ENCODE results near the gene MPZL3. TPM values are rescaled to one million over a fixed set of nuclear protein-coding genes. Genes with fewer than 3 reads are reported as not detected.

MPZL3 gene
- polyA plus RNA-seq, 2 of the 4 experiments (the other 2 are of a cell fraction), result 0.34 to 1.0 TPM

- DNase-seq (ENCODE audit: low read depth in 1 of 2, low spot score in 1 of 2) (no peak), FAIRE-seq (no peak), ATAC-seq (no peak)
- Histone ChIP-seq H3K27ac (no peak overlapping the region), H3K4me3 (no peak overlapping the region), H3K9me3 (no peaks in the 10 kb centered on the region), H3K4me2 (no peak overlapping the region), H3K4me1 (no peaks in the 10 kb centered on the region)
- ChIA-PET POLR2A (no interaction called here), CTCF (no interaction called here)
- WGBS (ENCODE audit: missing lambda C conversion rate), result 57% methylated on average over 5 of the region's 5 CpGs
- no peak for TF ChIP-seq HES2 (IDR thresholded peaks at IDR 0.05)
- no peak for TF ChIP-seq POLR2AphosphoS2 (conservative IDR thresholded peaks at IDR 0.05; ENCODE audit: low read length)
- TF ChIP-seq KDM1A (IDR thresholded peaks at IDR 0.05; ENCODE audit: low read depth), result no peak
- TF ChIP-seq ZSCAN20 (CRISPR knock-in tag; IDR thresholded peaks at IDR 0.05), result no peak
- no peak for TF ChIP-seq EHF (CRISPR knock-in tag; IDR thresholded peaks at IDR 0.05)
- no peak for TF ChIP-seq USF2 (IDR thresholded peaks at IDR 0.05)
- TF ChIP-seq RCOR1 (IDR thresholded peaks at IDR 0.05; ENCODE audit: low read depth, low read length), result no peak
- no peak for TF ChIP-seq CBX2 (IDR thresholded peaks at IDR 0.05; ENCODE audit: borderline replicate concordance, low read depth)
- no peak for TF ChIP-seq EHMT2 (IDR thresholded peaks at IDR 0.05; ENCODE audit: low read depth)
- no peak for TF ChIP-seq HOXB13 (CRISPR knock-in tag; IDR thresholded peaks at IDR 0.05; ENCODE audit: low read depth)
- no peak for TF ChIP-seq GATA3 (IDR thresholded peaks at IDR 0.05; ENCODE audit: borderline replicate concordance)
- TF ChIP-seq FOSL2 (IDR thresholded peaks at IDR 0.05), result no peak
- no peak for TF ChIP-seq FOSL2 (CRISPR knock-in tag; IDR thresholded peaks at IDR 0.05)
- no peak for TF ChIP-seq PBX3 (IDR thresholded peaks at IDR 0.05)
- TF ChIP-seq, protein P1, sequence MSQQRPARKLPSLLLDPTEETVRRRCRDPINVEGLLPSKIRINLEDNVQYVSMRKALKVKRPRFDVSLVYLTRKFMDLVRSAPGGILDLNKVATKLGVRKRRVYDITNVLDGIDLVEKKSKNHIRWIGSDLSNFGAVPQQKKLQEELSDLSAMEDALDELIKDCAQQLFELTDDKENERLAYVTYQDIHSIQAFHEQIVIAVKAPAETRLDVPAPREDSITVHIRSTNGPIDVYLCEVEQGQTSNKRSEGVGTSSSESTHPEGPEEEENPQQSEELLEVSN (IDR thresholded peaks at IDR 0.05; ENCODE audit: borderline replicate concordance, low read depth), result no peak
- no peak for TF ChIP-seq HOXB5 (CRISPR knock-in tag; IDR thresholded peaks at IDR 0.05)
- no peak for TF ChIP-seq JUNB (IDR thresholded peaks at IDR 0.05)
- TF ChIP-seq RFX5 (IDR thresholded peaks at IDR 0.05), result no peak
- no peak for TF ChIP-seq MAFK (IDR thresholded peaks at IDR 0.05; ENCODE audit: partially characterized antibody)
- TF ChIP-seq, protein P2, sequence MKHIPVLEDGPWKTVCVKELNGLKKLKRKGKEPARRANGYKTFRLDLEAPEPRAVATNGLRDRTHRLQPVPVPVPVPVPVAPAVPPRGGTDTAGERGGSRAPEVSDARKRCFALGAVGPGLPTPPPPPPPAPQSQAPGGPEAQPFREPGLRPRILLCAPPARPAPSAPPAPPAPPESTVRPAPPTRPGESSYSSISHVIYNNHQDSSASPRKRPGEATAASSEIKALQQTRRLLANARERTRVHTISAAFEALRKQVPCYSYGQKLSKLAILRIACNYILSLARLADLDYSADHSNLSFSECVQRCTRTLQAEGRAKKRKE (CRISPR knock-in tag; IDR thresholded peaks at IDR 0.05; ENCODE audit: low read depth), result no peak
- TF ChIP-seq, protein P3, sequence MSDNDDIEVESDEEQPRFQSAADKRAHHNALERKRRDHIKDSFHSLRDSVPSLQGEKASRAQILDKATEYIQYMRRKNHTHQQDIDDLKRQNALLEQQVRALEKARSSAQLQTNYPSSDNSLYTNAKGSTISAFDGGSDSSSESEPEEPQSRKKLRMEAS (IDR thresholded peaks at IDR 0.05), result no peak
Observed at GRCh38 chr11:118229274-118229847, 22.8 kb downstream of the MPZL3 start.

DNA sequence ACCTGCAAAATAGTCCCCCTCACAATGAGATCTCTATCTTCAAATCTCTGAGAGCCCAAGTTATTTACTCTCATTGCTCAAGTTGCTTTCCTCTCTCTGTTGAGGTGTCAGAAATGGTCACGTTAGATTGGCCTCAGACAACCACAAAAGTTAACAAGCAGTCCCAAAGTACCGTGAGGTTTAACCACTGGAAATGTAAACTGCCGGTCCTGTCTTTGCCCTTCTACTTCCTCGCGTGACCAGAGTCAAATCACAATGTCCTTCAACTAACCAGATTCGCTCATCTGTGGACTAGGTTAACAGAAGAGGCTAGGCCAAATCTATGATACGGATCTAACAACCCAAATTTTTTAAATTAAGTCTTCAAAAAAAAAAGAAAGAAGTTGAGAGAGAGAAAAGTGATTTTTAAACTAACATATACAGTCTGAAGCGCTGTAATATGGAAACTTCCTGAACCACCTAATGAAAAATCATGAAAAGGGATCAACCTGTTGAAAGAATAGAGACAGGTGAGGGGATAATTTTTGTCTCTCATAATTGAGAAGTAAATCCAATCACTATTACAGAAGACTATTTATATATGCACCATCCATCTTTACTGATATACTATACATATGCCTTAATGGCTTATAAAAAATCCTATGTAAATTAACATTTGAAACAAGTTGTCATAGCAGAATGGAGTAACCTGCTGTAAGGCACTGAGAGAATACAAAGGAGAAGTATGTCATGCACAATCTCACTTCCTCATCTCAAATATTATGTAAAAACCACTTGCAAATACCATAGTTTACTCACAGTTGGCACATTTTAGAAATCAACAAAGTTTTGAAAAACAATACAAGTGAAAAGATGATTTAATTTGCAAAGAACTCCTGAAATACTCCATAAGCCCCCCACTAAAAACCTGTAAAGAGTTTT lies 24.0 kb downstream of the MPZL3 start:
- ATAC-seq, result no peak
- H3K9me3 ChIP-seq, result no peaks in the 10 kb centered on the region
- no peaks in the 10 kb centered on the region for H3K4me1 ChIP-seq
- ChIA-PET POLR2A (no interaction called here), CTCF (no interaction called here)
- H3K4me3 ChIP-seq, result no peak overlapping the region
- H3K4me2 ChIP-seq, result no peak overlapping the region
- WGBS (ENCODE audit: missing lambda C conversion rate), result 68% methylated on average over 8 of the region's 8 CpGs
- DNase-seq (ENCODE audit: low read depth in 1 of 2, low spot score in 1 of 2), result no peak
- no peak overlapping the region for H3K27ac ChIP-seq
- no peak for FAIRE-seq
- TF ChIP-seq CHD4 (IDR thresholded peaks at IDR 0.05; ENCODE audit: borderline replicate concordance) (no peak), MAFK (IDR thresholded peaks at IDR 0.05; ENCODE audit: partially characterized antibody) (no peak), EHF (CRISPR knock-in tag; IDR thresholded peaks at IDR 0.05) (no peak), FOXS1 (CRISPR knock-in tag; IDR thresholded peaks at IDR 0.05) (no peak), MYC (IDR thresholded peaks at IDR 0.05; ENCODE audit: borderline replicate concordance, low read length) (no peak), REST (IDR thresholded peaks at IDR 0.05) (no peak), FOSL2 (IDR thresholded peaks at IDR 0.05) (no peak), FOSL2 (CRISPR knock-in tag; IDR thresholded peaks at IDR 0.05) (no peak), NR3C1 (IDR thresholded peaks at IDR 0.05) (no peak), RARB (CRISPR knock-in tag; IDR thresholded peaks at IDR 0.05) (no peak), ZNF302 (CRISPR knock-in tag; IDR thresholded peaks at IDR 0.05) (no peak), CBX8 (IDR thresholded peaks at IDR 0.05) (no peak), RAD21 (conservative IDR thresholded peaks at IDR 0.05 in 1 of 2, IDR thresholded peaks at IDR 0.05 in 1 of 2) (no peak)

All from A549 (cell line).